HAP-1 (cell line): Measurements from ENCODE around the gene RNASE9.
"Not testable (repeated sequence)": the region's sequence is repeated elsewhere in the genome, so short reads cannot be mapped to it uniquely, and the experiment has no call there.

Source experiments
- DNase-seq, 2 experiments: peaks; one replicate each; pipeline ENCODE4 v3.0.0-alpha.2; 2016 to 2020; ENCODE audit warnings: low spot score in 2 of 2
- H3K27me3 ChIP-seq: fragments of 250-450 bp; sonication (Bioruptor Pico); 2 replicates; pipeline ENCODE4 v1.5.1; 2020; ENCODE audit warnings: low read depth, mild to moderate bottlenecking, moderate library complexity
- H3K36me3 ChIP-seq: fragments of 250-450 bp; sonication (Bioruptor Pico); replicated peaks from 2 replicates; pipeline ENCODE4 v1.5.1; 2020; ENCODE audit warnings: mild to moderate bottlenecking
- H3K4me1 ChIP-seq: fragments of 250-450 bp; sonication (Bioruptor Pico); 2 replicates; pipeline ENCODE4 v1.5.1; 2020; ENCODE audit warnings: mild to moderate bottlenecking
- H3K4me3 ChIP-seq: fragments of 250-450 bp; sonication (Bioruptor Pico); 2 replicates; pipeline ENCODE4 v1.5.1; 2020; ENCODE audit warnings: mild to moderate bottlenecking, moderate library complexity
- H3K9me3 ChIP-seq: fragments of 250-450 bp; sonication (Bioruptor Pico); 2 replicates; pipeline ENCODE4 v1.5.1; 2020; ENCODE audit warnings: mild to moderate bottlenecking, moderate library complexity
- in situ Hi-C: fragments of 300-500 bp; cut with MboI; formaldehyde crosslinking; loops from 3 replicates; pipeline ENCODE4 v1.14.3; 2020; ENCODE audit warnings: low sequenced_read_pairs, inconsistent platforms, mixed read lengths

The RNASE9 gene

GRCh38 chr14:20529806-20530205 is 31.0 kb downstream of the RNASE9 start:
- Histone ChIP-seq H3K27me3 (peaks cover 34% of the 10 kb centered on the region), H3K4me1 (no peaks in the 10 kb centered on the region; the same call in 1 of the 2 replicates), H3K9me3 (no peaks in the 10 kb centered on the region), H3K36me3 (no peaks in the 10 kb centered on the region), H3K4me3 (no peak overlapping the region)
- no peak for DNase-seq
- in situ Hi-C loops: loop anchor here (5.0 kb wide), 1 partner anchor 72 kb away; no protein-coding TSS in a partner anchor

- H3K4me1 ChIP-seq: no peaks in the 10 kb centered on the region
- H3K9me3 ChIP-seq: no peaks in the 10 kb centered on the region
- in situ Hi-C loops: no loop called here
- H3K27me3 ChIP-seq: peaks cover 11% of the 10 kb centered on the region
- no peaks in the 10 kb centered on the region for H3K36me3 ChIP-seq
- H3K4me3 ChIP-seq: no peak overlapping the region
- DNase-seq: no peak
These were observed 36.8 kb downstream of the RNASE9 start for GRCh38 chr14:20524027-20524426.

- Histone ChIP-seq H3K4me3 (no peak overlapping the region), H3K9me3 (no peaks in the 10 kb centered on the region), H3K4me1 (no peaks in the 10 kb centered on the region), H3K36me3 (no peaks in the 10 kb centered on the region), H3K27me3 (peaks cover 6% of the 10 kb centered on the region)
- in situ Hi-C loops: no loop called here
- DNase-seq: no peak
These were observed 38.5 kb downstream of the RNASE9 start for GRCh38 chr14:20522332-20522731.

GRCh38 chr14:20516921-20517320 is 43.9 kb downstream of the RNASE9 start:
- in situ Hi-C loops: no loop called here
- Histone ChIP-seq H3K9me3 (no peaks in the 10 kb centered on the region), H3K36me3 (no peaks in the 10 kb centered on the region), H3K4me1 (no peaks in the 10 kb centered on the region), H3K27me3 (0 out of 2 replicates have a peak, but pooled peaks cover 2% of the 10 kb centered on the region), H3K4me3 (no peak overlapping the region)
- no peak for DNase-seq

GRCh38 chr14:20515846-20516245 is 45.0 kb downstream of the RNASE9 start:
- in situ Hi-C loops: no loop called here
- H3K36me3 ChIP-seq: no peaks in the 10 kb centered on the region
- no peaks in the 10 kb centered on the region for H3K4me1 ChIP-seq
- no peak overlapping the region for H3K4me3 ChIP-seq
- no peak for DNase-seq
- peaks cover 5% of the 10 kb centered on the region; the same call in 1 of the 2 replicates for H3K27me3 ChIP-seq
- no peaks in the 10 kb centered on the region for H3K9me3 ChIP-seq

- in situ Hi-C loops: no loop called here
- Histone ChIP-seq H3K36me3 (no peaks in the 10 kb centered on the region), H3K4me3 (no peak overlapping the region), H3K4me1 (no peaks in the 10 kb centered on the region), H3K27me3 (peaks cover 5% of the 10 kb centered on the region; the same call in 1 of the 2 replicates), H3K9me3 (no peaks in the 10 kb centered on the region)
- no peak for DNase-seq
These were observed 48.5 kb downstream of the RNASE9 start for GRCh38 chr14:20512177-20512905.

- Histone ChIP-seq H3K4me1 (no peaks in the 10 kb centered on the region), H3K36me3 (no peaks in the 10 kb centered on the region), H3K9me3 (no peaks in the 10 kb centered on the region), H3K27me3 (peaks cover 5% of the 10 kb centered on the region; the same call in 1 of the 2 replicates), H3K4me3 (no peak overlapping the region)
- in situ Hi-C loops: no loop called here
- no peak for DNase-seq
These were observed 52.5 kb downstream of the RNASE9 start for GRCh38 chr14:20508367-20508766.

GRCh38 chr14:20507537-20507936 is 53.3 kb downstream of the RNASE9 start:
- H3K36me3 ChIP-seq, in situ Hi-C loops, H3K27me3 ChIP-seq: not testable (repeated sequence)

GRCh38 chr14:20506752-20507151 is 54.1 kb downstream of the RNASE9 start:
- H3K4me1 ChIP-seq, H3K9me3 ChIP-seq, DNase-seq, H3K4me3 ChIP-seq, H3K36me3 ChIP-seq, H3K27me3 ChIP-seq, in situ Hi-C loops: not testable (repeated sequence)

More at GRCh38 chr14:20507537-20507936, 53.3 kb downstream of the RNASE9 start:
- H3K9me3 ChIP-seq, DNase-seq, H3K4me3 ChIP-seq, H3K4me1 ChIP-seq: not testable (repeated sequence)

GRCh38 chr14:20506276-20506675 is 54.6 kb downstream of the RNASE9 start:
- DNase-seq, H3K36me3 ChIP-seq, H3K9me3 ChIP-seq, H3K4me3 ChIP-seq, H3K4me1 ChIP-seq, in situ Hi-C loops, H3K27me3 ChIP-seq: not testable (repeated sequence)
